Measurements from ENCODE around the gene FOXO1.

The FOXO1 gene

GRCh38 chr13:40665126-40666044, 1.1 kb downstream of the FOXO1 start:
- no peak for DNase-seq (ENCODE audit: low spot score)

DNA sequence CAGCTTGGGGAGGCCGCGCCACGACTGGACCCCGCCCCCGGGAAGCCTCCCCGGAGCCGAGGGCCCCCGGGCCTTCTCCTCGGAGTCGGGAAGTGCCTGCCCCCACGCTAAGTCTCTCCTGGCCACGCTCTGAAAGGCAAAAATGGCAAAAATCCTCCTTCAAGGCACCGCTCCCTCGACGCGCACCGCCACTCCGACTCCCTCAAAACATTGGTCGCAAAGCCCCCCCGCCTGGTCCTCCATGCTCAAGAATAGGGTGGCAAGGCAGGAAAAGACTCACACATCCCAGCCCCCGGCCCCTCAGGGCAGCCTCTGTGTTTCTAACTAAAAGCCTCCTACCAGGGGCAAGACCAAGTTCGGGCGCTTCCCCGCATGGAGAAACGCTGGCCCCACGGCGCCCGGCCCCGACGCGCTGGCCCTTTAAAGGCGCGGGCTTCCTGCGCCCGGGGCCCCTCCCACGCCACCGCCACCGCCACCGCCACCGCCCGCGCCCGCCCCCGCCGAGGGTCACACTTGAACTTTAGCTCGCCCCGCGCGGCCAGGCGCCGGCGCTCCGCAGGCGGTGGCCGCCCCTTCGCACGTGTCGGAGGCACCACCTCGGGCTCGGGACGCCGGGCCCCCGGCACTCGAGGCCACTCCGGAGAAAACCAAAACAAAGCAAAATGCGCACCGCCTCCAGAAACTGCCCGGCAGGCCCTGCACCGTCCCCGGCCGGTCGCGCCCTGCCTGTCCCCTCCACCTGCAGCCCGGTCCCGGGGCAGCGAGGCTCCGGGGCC, 1.9 kb downstream of the FOXO1 start:
- DNase-seq (ENCODE audit: low spot score) = no peak

DNA sequence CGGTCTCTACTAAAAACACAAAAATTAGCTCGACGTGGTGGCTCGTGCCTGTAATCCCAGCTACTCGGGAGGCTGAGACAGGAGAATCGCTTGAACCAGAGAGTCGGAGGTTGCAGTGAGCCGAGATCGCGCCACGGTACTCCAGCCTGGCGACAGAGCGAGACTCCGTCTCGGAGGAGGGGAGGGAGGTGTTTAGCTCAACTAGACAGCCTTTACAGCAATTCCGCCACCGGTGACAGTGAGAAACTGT, 2.4 kb downstream of the FOXO1 start:
- DNase-seq (ENCODE audit: low spot score) = peak; percentile 28

- no peak for DNase-seq (ENCODE audit: low spot score)
Observed at GRCh38 chr13:40662866-40663265, 3.6 kb downstream of the FOXO1 start.

DNA sequence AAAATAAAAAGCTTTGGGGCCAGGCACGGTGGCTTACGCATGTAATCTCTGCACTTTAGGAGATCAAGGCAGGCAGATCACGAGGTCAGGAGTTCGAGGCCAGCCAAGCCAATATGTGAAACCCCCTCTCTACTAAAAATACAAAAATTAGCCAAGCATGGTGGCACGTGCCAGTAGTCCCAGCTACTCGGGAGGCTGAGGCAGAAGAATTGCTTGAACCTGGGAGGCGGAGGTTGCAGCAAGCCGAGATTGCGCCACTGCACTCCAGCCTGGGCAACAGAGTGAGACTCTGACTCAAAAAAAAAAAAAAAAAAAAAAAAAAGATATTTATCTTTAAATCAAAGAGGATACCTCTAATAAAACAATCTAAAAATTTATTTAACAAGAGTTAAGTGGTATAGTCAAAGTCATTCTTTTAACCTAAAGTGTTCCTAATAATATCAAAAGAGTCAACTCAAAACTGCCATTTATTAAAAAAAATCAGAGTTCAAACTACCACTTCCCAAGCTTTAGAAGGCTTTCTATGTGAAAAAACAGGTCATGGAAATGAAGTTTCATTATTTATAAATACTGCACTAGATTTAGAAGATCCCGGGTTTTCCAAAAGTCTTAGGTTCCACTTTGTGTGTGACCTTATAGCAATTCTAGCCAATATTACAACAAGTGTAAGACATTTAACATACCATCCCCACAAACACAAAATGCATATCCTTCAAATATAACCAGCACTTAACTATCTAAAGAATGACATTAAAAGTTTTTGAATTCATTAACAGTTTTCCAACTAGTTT, 4.4 kb downstream of the FOXO1 start:
- DNase-seq (ENCODE audit: low spot score) = no peak

DNA sequence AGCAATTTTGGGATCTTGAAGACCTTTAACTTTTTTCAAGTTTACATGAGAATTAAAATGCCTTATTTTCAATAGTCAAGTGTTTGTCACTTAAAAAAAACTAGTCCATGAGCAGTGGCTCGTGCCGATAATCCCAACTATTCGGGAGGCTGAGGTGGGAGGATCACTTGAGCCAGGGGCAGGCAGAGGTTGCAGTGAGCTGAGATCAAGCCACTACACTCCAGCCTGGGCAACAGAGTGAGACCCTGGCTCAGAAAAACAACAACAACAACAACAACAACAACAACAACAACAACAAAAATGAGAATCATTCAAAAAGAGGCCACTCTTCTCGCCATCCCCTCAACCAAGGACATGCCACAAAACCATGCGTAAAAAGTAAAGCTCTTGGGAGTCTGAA, 5.7 kb downstream of the FOXO1 start:
- DNase-seq (ENCODE audit: low spot score) = no peak

DNA sequence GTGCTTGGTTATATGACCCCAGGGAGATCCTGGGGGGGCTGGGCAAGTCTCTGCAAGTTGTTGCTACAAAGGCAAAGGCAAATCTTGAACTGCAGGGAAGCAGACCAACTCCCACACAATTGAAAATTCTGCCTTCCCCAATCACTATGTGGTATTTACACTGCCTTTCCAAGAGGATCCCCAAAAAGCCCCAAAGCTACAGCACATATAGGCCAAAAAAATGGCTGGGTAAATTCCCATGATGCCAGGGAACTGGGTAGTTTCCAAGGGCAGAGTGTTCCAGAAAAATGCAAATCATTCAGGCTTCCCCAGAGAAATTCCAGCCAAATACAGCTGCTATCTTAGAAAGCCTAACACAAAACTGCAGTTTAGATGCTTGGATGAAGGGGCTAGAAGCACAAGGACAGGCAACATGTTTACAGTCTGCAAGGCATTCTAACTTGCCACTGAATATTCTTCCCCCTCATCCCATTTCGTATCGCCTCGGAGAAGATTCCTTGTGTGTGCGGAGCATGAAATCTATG, 6.2 kb downstream of the FOXO1 start:
- no peak for DNase-seq (ENCODE audit: low spot score)

DNA sequence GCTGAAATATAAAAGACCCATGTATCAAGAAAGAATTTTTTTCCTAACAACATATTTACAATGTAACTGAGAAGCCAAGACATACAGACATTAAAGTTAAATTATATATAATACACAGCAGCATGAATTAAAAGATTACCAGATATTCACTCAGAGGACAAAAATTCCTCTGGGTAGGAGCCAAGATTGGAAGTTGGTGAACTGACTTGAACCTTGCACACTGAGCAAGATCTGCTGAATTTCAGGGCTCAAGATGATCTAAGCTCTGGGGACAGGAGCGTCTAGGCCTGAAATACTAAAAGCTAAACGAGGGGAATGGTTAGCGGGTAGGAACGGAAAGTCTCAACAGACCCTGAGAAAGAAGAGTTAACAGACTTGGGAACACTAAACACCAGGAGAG, 8.5 kb downstream of the FOXO1 start:
- DNase-seq (ENCODE audit: low spot score) = no peak

GRCh38 chr13:40657307-40657706, 9.1 kb downstream of the FOXO1 start:
- no peak for DNase-seq (ENCODE audit: low spot score)

- DNase-seq (ENCODE audit: low spot score) = no peak
Observed at GRCh38 chr13:40656358-40656757, 10.1 kb downstream of the FOXO1 start.

DNA sequence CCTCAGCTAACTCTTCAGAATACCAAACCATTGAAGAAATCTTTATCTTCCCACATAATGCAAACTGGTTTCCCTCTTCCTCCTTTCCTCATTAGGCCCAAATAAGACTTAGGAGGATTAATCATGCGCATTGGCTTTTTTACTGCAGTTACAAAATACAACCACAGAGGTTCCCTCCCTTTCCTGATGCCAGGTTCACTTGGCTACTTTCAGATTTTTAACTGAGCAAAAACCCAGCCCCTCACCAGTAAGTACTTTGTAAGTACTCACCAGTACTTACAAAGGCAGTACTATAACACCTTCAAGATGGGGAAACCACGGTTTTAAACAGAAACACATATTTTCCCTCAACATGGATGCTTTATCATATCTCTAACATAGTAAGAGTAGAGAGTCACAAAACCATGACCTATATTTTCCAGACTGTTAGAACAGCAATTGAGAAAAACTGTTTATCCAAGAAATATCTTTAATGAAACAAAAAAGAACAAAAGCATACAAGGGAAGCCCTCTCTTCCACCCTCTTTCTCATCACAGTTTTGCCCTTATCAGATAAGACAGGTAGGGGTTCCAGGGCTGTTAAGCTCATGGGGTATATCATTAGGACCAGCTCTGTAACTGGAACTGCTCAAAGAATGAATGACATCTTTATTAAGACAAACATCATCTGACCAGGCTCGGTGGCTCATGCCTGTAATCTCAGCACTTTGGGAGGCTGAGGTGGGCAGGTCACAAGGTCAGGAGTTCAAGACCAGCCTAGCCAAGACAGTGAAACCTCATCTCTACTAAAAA, 12.7 kb downstream of the FOXO1 start:
- no peak for DNase-seq (ENCODE audit: low spot score)

DNA sequence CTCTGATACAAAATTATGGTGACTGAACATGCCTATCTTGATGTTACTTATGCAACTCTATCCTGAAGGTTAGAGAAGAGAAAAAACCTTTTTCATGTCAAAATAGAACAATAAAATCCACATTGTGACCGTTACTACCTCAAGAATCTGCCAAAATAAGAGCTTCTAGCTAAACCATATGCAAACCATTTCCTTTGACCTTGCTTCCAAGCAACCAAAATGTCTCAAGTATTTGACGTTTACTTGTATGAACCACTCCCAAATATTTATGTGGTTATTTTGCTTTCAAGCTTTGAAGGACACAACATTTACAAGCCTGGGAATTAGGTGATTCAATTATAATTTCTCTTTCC, 13.9 kb downstream of the FOXO1 start:
- no peak for DNase-seq (ENCODE audit: low spot score)

GRCh38 chr13:40651866-40652587, 14.4 kb downstream of the FOXO1 start:
- DNase-seq (ENCODE audit: low spot score) = no peak

- DNase-seq (ENCODE audit: low spot score) = no peak
Observed at GRCh38 chr13:40648841-40649240, 17.6 kb downstream of the FOXO1 start.

DNA sequence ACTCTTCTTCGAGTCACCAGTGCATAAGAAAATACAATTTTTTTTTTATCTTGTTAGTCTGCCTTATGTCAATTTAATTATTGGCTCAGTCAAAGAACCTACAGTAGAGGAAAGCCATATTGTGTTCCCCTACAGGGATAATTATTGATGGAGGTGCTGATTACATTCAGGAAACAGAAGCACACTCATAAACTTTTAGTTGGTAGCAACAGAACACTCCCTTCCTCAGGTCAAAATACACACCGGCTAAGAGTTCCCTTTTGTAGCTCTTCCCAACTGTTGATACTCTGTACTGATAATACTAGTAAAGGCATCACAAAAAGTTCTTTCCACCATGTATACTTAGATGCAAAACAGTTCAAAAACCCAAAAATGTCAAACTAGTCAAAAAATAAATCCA, 18.4 kb downstream of the FOXO1 start:
- DNase-seq (ENCODE audit: low spot score) = no peak

GRCh38 chr13:40644838-40645604, 21.4 kb downstream of the FOXO1 start:
- DNase-seq (ENCODE audit: low spot score) = no peak

- DNase-seq (ENCODE audit: low spot score) = no peak
Observed at GRCh38 chr13:40640845-40641458, 25.5 kb downstream of the FOXO1 start.

- DNase-seq (ENCODE audit: low spot score) = no peak
Observed at GRCh38 chr13:40640202-40640601, 26.2 kb downstream of the FOXO1 start.

DNA sequence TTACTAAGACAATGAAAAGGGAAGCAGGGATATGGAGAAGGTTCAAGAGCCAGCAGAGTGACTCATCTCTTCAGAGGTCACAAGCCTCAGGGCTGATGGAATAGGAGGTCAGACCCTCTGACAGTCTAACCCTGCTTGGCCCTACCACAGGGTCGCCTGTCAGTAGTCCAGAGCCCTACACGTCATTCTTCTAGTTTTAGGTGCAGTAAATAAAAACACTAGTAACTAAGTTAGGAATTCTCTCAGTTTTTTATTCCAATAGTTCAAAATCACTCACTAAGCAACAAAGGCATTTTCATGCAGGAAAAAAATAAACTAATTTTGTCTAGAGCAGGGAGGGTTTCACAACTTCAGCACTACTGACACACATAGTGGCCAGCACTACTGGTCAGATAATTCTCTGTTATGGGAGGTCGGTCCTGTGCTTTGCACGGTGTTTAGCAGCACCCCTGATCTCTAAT, 27.2 kb downstream of the FOXO1 start:
- DNase-seq (ENCODE audit: low spot score) = no peak

- no peak for DNase-seq (ENCODE audit: low spot score)
Observed at GRCh38 chr13:40637643-40638042, 28.8 kb downstream of the FOXO1 start.

All from COLO829 (cell line).